ENCODE measurements around the gene TMEM169. TPM values are rescaled to one million over a fixed set of nuclear protein-coding genes. Genes with fewer than 3 reads are reported as not detected.
A peak's percentile ranks its signal among the peaks of the same experiment; 100 is the strongest.

TMEM169 gene
- total and polyA plus RNA-seq, 10 of the 15 experiments (the other 5 are each of a cell fraction or from before 2014, with no cell fraction given), result 0.23 to 3.2 (median 2.3) TPM

- FAIRE-seq (peak; percentile 87), ATAC-seq (peak; percentile 98), DNase-seq (ENCODE audit: low read depth, low spot score) (peak; percentile 70)
- no TSS peak for BruUV-seq (replicated peaks)
- Histone ChIP-seq H3K4me3 (0 out of 2 replicates have a peak overlapping the region, but pooled peaks have one; percentile 21), H3K27ac (ENCODE audit: control insufficient read depth, insufficient read depth) (peak overlapping the region; percentile 92), H3K79me2 (ENCODE audit: control insufficient read depth, insufficient read depth, low read length) (peaks cover 11% of the 10 kb centered on the region; the same call in 1 of the 2 replicates), H3K4me2 (ENCODE audit: control insufficient read depth, insufficient read depth) (peak overlapping the region; percentile 45), H3K9ac (ENCODE audit: control insufficient read depth, insufficient read depth, low read length) (peak overlapping the region; percentile 49), H3K27me3 (replicated peaks in 1 of 2; ENCODE audit: control insufficient read depth in 2 of 2, insufficient read depth in 2 of 2, low read length in 1 of 2) (no peaks in the 10 kb centered on the region), H3K4me1 (ENCODE audit: control insufficient read depth, insufficient read depth, low read length) (peaks cover 17% of the 10 kb centered on the region), H2AFZ (ENCODE audit: control insufficient read depth, low read depth, low read length) (no peak overlapping the region), H4K20me1 (ENCODE audit: control insufficient read depth, insufficient read depth) (no peaks in the 10 kb centered on the region), H3K9me3 (replicated peaks; ENCODE audit: control insufficient read depth, insufficient read depth, low read length) (no peaks in the 10 kb centered on the region), H3K36me3 (ENCODE audit: control insufficient read depth in 2 of 2, insufficient read depth in 2 of 2, low read length in 1 of 2) (peaks cover 19 to 27% of the 10 kb centered on the region in 2 experiments)
- ChIA-PET CTCF (interaction anchor here (0.6 to 4.0 kb wide), 10 partner anchors 10 to 259 kb away, joined by 3 to 35 read pairs (median 7); partner anchors contain the start of gene XRCC5), RAD21 (ENCODE audit: unreplicated experiment) (interaction anchor here (0.9 to 4.0 kb wide), 9 partner anchors 10 to 114 kb away, joined by 3 to 42 read pairs (median 3); partner anchors contain the start of genes PECR and XRCC5), SMC1A (ENCODE audit: uncharacterized antibody, unreplicated experiment) (interaction anchor here (0.6 to 4.0 kb wide), 17 partner anchors 10 to 191 kb away, joined by 3 to 31 read pairs (median 5); partner anchors contain the start of genes PECR and XRCC5), POLR2A (interaction anchor here (0.7 to 1.5 kb wide), 7 partner anchors 8 to 61 kb away, joined by 3 to 7 read pairs (median 4); no protein-coding TSS in a partner anchor)
- intact Hi-C loops (cut with micrococcal nuclease; ENCODE audit: unreplicated experiment), result no loop called here
- in situ Hi-C loops (cut with MboI), result no loop called here
- WGBS (ENCODE audit: insufficient coverage, insufficient replicate concordance, low lambda C conversion rate, missing lambda C conversion rate), result 4% methylated on average over 1 of the region's 1 CpG
- TF ChIP-seq NR2C2 (IDR thresholded peaks at IDR 0.05; ENCODE audit: borderline replicate concordance, control insufficient read depth, insufficient read length, low read depth), result no peak
- TF ChIP-seq IKZF2 (IDR thresholded peaks at IDR 0.05), result peak; percentile 21 to 46; a peak in 1 of 4 replicates
- TF ChIP-seq DPF2 (IDR thresholded peaks at IDR 0.05), result 0 out of 2 replicates have a peak, but pooled peaks have one; percentile 13
- peak; percentile 35; the same call in 1 of the 2 replicates for TF ChIP-seq CHD2 (IDR thresholded peaks at IDR 0.05; ENCODE audit: borderline replicate concordance, low read depth, low read length)
- 0 out of 2 replicates have a peak, but pooled peaks have one; percentile 33 for TF ChIP-seq GABPA (IDR thresholded peaks at IDR 0.05; ENCODE audit: low read depth)
- TF ChIP-seq CHD4 (IDR thresholded peaks at IDR 0.05), result no peak
- no peak for TF ChIP-seq NR2C1 (IDR thresholded peaks at IDR 0.05)
- no peak for TF ChIP-seq ZNF687 (IDR thresholded peaks at IDR 0.05)
- TF ChIP-seq BCLAF1 (IDR thresholded peaks at IDR 0.05), result no peak
- TF ChIP-seq TARDBP (IDR thresholded peaks at IDR 0.05; ENCODE audit: borderline replicate concordance), result no peak
- TF ChIP-seq ZNF207 (IDR thresholded peaks at IDR 0.05; ENCODE audit: borderline replicate concordance), result no peak
- TF ChIP-seq TBL1XR1 (IDR thresholded peaks at IDR 0.05; ENCODE audit: low read depth, low read length), result 0 out of 2 replicates have a peak, but pooled peaks have one; percentile 30
- TF ChIP-seq ZNF622 (IDR thresholded peaks at IDR 0.05), result no peak
- TF ChIP-seq BHLHE40 (IDR thresholded peaks at IDR 0.05; ENCODE audit: borderline replicate concordance in 1 of 2, low read depth in 2 of 2, low read length in 1 of 2), result peak; percentile 94 to 97
- no peak for TF ChIP-seq ASH2L (IDR thresholded peaks at IDR 0.05; ENCODE audit: borderline replicate concordance, low read depth)
- TF ChIP-seq STAT3 (IDR thresholded peaks at IDR 0.05; ENCODE audit: low read depth, low read length), result no peak
- TF ChIP-seq EP300 (IDR thresholded peaks at IDR 0.05; ENCODE audit: borderline replicate concordance in 1 of 2, control insufficient read depth in 1 of 2, low read depth in 2 of 2, low read length in 2 of 2), result peak; percentile 61 to 76; a peak in 3 of 4 replicates
- TF ChIP-seq ZNF384 (IDR thresholded peaks at IDR 0.05; ENCODE audit: borderline replicate concordance, low read depth, low read length), result peak; percentile 91
Measured at GRCh38 chr2:216142540-216142939, 60.8 kb downstream of the TMEM169 start.
